Stimulated activated CD8-positive, alpha-beta memory T cell treated with anti-CD3 and anti-CD28 coated beads, Interleukin-7, amount 100 ng/mL, for 1 hour (primary cell): ENCODE measurements around the gene KIAA0930.
"Not testable (repeated sequence)": the region's sequence is repeated elsewhere in the genome, so short reads cannot be mapped to it uniquely, and the experiment has no call there.

Experiments used
- DNase-seq, 2 donors: peaks; one replicate each; pipeline ENCODE4 v3.0.0-alpha.2; 2020; ENCODE audit warnings: low read depth in 2 of 2

KIAA0930 gene

GRCh38 chr22:45262931-45263462, 22.3 kb upstream of the KIAA0930 start:
- no peak for DNase-seq

- DNase-seq: no peak
These were observed 21.7 kb upstream of the KIAA0930 start for GRCh38 chr22:45262195-45262930.

GRCh38 chr22:45261407-45262088, 20.9 kb upstream of the KIAA0930 start:
- no peak for DNase-seq

GRCh38 chr22:45260395-45260759, 19.7 kb upstream of the KIAA0930 start:
- DNase-seq: not testable (repeated sequence)

GRCh38 chr22:45259754-45260394, 19.2 kb upstream of the KIAA0930 start:
- DNase-seq: no peak

GRCh38 chr22:45257941-45258340, 17.2 kb upstream of the KIAA0930 start:
- DNase-seq: not testable (repeated sequence)

GRCh38 chr22:45254789-45255278, 14.1 kb upstream of the KIAA0930 start:
- no peak for DNase-seq

- no peak for DNase-seq
These were observed 13.7 kb upstream of the KIAA0930 start for GRCh38 chr22:45254388-45254787.

- DNase-seq: no peak
These were observed 12.4 kb upstream of the KIAA0930 start for GRCh38 chr22:45253039-45253641.

GRCh38 chr22:45251825-45252224, 11.1 kb upstream of the KIAA0930 start:
- DNase-seq: no peak

- DNase-seq: no peak
These were observed 8.3 kb upstream of the KIAA0930 start for GRCh38 chr22:45248832-45249561.

GRCh38 chr22:45246060-45246985, 5.6 kb upstream of the KIAA0930 start:
- no peak for DNase-seq

GRCh38 chr22:45244916-45245315, 4.2 kb upstream of the KIAA0930 start:
- no peak for DNase-seq

GRCh38 chr22:45242778-45243191, 2.1 kb upstream of the KIAA0930 start:
- DNase-seq: no peak

GRCh38 chr22:45240104-45240809, 437 bp downstream of the KIAA0930 start:
- DNase-seq: no peak

- no peak for DNase-seq
These were observed 1.0 kb downstream of the KIAA0930 start for GRCh38 chr22:45239681-45240051.

GRCh38 chr22:45238957-45239680, 1.6 kb downstream of the KIAA0930 start:
- no peak for DNase-seq

- DNase-seq: no peak
These were observed 2.4 kb downstream of the KIAA0930 start for GRCh38 chr22:45238076-45238956.
